ENCODE results near the gene UMAD1.
A peak's percentile ranks its signal among the peaks of the same experiment; 100 is the strongest.
"Not testable (repeated sequence)": the region's sequence is repeated elsewhere in the genome, so short reads cannot be mapped to it uniquely, and the experiment has no call there.

The UMAD1 gene

GRCh38 chr7:7653593-7654187, 13.1 kb downstream of the UMAD1 start:
- DNase-seq, result peak; percentile 52

DNA sequence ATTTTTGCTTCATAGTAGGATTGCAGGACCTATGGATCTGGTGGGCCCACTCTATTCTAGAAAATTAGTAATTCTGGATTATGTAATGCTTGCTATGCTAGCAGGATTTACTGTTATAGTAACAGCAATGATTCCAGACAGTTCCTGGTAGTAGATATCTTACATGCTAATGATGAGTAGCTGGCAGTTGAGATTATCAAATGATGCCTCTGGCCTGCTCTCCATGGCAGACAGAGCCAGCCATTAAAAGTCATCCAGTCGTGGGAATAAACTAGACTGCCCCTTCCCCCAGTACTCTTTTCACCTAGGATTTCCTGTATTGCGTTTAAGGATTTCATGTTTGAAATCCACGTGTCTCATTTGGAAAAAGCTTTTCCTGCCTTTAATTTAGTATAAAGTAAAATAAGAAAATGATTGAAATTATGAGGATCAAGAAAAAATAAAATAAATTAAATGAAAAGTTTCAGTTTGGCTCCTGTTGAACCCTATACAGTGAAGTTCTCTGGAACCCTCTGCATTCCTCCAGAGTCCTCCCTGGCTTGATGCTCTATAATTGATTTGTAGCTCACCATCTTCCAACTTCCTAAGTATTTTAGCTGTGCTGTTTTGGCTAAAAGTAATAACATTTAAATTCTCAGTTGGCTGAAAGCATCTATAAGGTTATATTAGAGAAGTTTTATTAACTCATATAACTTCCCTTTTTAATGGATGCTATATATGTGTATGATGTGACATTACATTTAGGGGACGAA, 14.6 kb downstream of the UMAD1 start:
- DNase-seq, result no peak

DNA sequence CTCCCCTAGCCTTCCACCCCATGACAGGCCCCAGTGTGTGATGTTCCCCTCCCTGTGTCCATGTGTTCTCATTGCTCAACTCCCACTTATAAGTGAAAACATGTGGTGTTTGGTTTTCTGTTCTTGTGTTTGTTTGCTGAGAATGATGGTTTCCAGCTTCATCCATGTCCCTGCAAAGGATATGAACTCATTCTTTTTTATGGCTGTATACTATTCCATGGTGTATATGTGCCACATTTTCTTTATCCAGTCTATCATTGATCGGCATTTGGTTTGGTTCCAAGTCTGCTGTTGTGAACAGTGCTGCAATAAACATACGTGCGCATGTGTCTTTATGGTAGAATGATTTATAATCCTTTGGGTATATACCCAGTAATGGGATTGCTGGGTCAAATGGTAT, 15.9 kb downstream of the UMAD1 start:
- not testable (repeated sequence) for DNase-seq

DNA sequence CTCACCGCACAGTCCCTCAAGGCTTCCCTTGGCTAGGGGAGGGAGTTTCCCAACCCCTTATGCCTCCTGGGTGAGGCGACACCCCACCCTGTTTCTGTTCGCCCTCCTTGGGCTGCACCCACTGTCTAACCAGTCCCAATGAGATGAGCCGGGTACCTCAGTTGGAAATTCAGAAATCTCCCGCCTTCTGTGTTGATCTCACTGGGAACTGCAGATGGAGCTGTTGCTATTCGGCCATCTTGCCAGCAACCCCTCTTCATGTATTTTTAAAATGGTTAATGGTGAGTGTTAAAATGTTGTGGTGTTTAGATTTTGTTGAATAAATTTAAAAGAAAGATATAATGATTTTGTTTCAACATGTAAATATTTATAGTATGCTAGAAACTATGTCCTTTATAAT, 22.0 kb downstream of the UMAD1 start:
- DNase-seq, result no peak

- no peak for DNase-seq
These were observed 23.7 kb downstream of the UMAD1 start for GRCh38 chr7:7664291-7664690.

DNA sequence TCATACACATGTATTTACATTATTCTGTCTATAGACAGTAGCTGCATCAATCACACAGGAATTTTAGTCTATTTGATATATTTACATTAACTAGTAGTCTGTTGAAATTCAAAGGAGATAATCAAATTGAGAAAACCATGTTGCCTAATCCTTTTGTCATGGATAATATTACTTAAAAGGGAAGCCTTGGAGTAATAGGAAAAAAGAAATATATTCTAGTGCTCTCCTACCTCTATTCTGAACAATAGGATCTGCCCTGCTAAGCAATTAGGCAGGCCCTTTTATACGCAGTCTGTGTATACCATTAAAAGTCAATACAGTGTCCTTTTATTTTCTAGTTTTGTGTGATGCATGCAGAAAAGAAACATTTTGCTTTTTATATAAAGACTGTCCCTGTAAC, 24.5 kb downstream of the UMAD1 start:
- DNase-seq, result no peak

DNA sequence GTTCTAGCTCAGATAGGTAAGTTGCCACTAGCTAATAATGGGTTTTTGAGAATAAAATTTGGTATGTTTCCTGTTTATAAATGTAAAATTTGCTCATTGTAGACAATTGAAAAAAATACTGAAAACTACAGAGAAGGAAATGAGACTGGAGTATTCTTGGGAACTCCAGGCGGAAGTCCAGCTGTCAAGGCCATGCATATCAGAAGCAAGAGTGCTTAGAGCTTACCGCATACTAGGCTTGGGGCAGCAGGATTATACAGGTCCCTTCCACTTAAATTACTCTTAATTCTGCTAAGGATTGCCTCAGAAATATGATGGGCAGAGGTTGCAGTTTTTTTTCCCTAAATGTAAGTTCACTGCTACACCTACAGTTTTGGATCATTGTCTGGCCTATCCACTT, 26.6 kb downstream of the UMAD1 start:
- no peak for DNase-seq

DNA sequence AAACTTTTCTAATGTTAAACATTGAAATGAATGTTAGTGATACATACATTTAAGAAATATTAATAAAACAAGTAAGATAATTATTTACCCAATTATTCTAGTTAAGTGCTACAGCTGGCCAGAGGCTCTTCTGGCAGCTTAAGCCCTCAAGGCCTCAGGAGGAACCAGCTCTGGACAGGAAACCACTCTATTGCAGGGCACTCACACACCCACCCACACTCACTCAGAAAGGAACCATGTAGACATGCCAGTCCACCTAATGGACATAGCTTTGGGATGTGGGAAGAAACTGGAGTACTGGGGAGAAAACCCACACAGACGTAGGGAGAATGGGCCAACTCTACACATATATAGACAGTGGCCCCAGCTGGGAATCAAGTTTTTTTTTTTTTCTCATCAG, 28.2 kb downstream of the UMAD1 start:
- DNase-seq, result no peak

DNA sequence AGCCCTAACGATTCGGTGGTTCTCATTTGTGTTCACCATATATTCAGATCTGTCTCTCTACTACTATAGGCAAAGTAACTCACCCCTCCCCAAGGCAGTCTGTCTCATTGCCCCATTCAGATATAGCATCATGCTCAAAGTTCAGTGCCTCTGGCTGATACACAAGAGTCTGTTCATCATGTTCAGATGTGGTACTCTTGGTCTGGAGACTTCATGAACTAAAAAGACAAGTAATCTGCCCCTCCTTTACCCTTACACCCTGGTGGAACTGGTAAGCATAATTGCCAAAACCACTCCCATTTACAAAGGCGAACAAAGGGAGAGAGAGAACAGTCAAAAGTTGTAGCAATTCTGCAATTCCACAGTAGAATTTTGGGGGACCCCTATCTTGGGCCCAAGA, 29.9 kb downstream of the UMAD1 start:
- DNase-seq, result no peak

DNA sequence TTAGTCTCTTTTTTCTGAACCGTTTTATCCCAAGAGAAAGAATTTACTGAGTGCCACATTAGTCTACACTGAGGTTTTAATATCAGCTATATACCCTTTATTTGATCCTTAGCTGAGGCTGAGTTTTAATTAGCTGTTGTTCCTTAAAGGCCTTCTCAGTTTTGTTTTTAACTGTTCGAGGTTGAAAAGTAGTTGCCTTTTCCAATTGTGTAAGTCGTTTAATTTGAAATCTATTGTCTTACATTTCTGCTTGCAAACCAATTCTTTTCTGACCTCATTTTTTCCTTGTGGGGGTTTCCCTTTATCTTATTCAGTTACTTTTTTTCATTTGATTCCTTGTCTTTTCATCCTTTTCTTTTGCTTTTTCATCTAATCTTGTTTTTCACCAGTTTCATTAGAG, 30.8 kb downstream of the UMAD1 start:
- DNase-seq, result no peak

GRCh38 chr7:7672545-7673239, 32.1 kb downstream of the UMAD1 start:
- no peak for DNase-seq

- DNase-seq, result no peak
These were observed 32.6 kb downstream of the UMAD1 start for GRCh38 chr7:7673240-7673550.

DNA sequence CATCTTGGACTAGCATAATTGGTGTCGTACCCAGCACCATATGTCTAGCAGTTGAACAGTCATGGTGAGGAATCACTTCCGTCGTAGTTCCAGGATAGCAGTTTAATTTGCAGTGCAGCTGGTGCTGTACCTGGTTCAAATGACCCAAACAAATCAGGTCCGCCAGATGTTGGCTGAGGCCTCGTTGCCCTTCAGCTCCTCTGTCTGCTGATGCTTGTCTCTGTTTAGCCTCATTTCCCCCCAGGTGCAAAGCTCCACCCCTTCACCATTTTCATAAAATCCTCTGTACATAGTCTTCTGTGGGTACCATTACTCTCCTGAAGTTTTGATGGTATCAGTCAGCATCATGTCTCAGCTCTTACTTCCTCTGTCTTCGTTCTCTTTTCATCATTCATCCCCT, 35.1 kb downstream of the UMAD1 start:
- no peak for DNase-seq

GRCh38 chr7:7679640-7680039, 39.1 kb downstream of the UMAD1 start:
- DNase-seq, result not testable (repeated sequence)

GRCh38 chr7:7681191-7681935, 40.8 kb downstream of the UMAD1 start:
- peak; percentile 42 for DNase-seq

DNA sequence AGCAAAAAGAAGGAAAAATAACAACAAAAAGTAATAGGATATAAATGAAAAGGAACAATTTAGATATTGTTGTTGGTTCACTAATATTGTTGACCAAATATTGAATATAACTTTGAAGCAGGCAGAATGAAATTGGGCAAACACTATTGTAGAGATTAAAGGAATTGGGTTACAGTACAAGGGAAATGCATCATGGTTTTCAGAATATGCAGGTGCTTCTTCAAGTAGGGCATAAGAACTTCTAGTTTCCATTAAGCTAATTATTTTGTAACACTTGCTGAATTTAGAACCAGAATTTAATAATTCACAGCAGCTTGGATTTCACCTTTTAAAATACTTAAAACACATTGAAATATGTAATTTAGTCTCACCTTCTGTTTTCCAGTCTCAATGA, 41.4 kb downstream of the UMAD1 start:
- no peak for DNase-seq

DNA sequence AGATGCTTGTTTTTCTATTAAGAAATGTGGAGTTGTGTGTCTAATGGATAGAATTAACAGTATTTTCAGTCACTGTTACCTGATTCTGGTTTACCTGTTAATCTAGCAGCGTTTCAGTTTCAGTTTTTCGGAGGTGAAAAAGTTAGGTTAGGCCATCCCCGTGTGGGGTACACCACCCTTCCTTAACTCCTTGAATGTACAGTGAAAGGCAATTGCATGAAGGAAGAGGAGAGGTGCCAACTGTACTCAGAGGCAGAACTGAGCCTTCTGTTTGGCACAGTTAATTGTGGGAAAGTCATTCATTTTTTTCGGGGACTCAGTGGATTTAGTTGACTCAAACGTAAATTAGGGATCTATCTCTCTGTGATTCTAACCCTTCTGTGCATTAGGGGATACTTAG, 42.3 kb downstream of the UMAD1 start:
- no peak for DNase-seq

GRCh38 chr7:7686811-7687508, 46.4 kb downstream of the UMAD1 start:
- DNase-seq, result no peak

- no peak for DNase-seq
These were observed 47.2 kb downstream of the UMAD1 start for GRCh38 chr7:7687800-7688199.

- no peak for DNase-seq
These were observed 47.8 kb downstream of the UMAD1 start for GRCh38 chr7:7688310-7688709.

- no peak for DNase-seq
These were observed 48.4 kb downstream of the UMAD1 start for GRCh38 chr7:7688956-7689355.

DNA sequence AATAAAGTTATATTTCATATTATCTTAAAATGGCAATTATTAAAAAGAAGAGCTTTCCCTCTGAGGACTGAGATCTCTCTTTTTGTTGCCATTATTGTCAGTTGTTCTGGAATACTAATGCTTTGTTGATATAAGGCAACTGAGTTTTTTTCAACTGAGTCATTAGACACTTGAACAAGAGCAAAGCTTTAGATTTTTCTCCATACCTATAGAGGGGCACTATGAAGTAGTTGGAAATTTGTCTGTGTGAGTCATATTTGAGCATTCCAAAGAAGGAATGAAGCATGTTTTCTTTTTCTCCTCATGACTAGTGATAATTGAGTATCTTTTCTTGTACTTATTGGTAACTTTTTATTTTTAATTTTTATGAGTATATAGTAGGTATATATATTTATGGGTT, 53.3 kb downstream of the UMAD1 start:
- no peak for DNase-seq

DNA sequence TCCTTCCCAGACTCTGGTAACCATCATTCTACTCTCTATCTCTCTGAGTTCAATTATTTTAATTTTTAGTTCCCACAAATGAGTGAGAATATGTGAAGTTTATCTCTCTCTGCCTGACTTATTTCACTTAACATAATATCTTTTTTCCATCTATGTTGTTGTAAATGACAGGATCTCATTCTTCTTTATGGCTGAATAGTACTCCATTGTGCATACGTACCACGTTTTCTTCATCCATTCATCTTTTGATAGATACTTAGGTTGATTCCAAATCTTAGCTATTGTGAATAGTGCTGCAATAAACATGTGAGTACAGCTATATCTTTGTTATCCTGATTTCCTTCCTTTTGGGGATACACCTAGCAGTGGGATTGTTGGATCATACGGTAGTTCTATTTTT, 54.0 kb downstream of the UMAD1 start:
- DNase-seq, result no peak

Measured in stimulated activated CD8-positive, alpha-beta memory T cell treated with anti-CD3 and anti-CD28 coated beads, Interleukin-4, amount 100 ng/mL, for 48 hours (primary cell).